Right atrium auricular region (tissue), 2 donors: ENCODE data around the gene CARMIL1. TPM values are rescaled to one million over a fixed set of nuclear protein-coding genes. Genes with fewer than 3 reads are reported as not detected.

Source experiments
- DNase-seq: peaks from one replicate; pipeline ENCODE4 v3.0.0-alpha.2; 2019; ENCODE audit warnings: low spot score
- H3K27ac ChIP-seq, 2 donors: fragments of 200-600 bp; sonication (generic); 1 replicate in 1 of 2; 2 replicates in 1 of 2; pipeline ENCODE4 v1.5.1; 2016 to 2019
- H3K27me3 ChIP-seq, 2 donors: fragments of 200-600 bp; sonication (generic); one replicate each; pipeline versions ENCODE4 v1.5.1 to v1.6.0; 2017 to 2019
- H3K36me3 ChIP-seq: fragments of 200-600 bp; sonication (generic); one replicate; pipeline ENCODE4 v1.5.1; 2016
- H3K4me1 ChIP-seq, 2 donors: fragments of 200-600 bp; sonication (generic); one replicate each; pipeline versions ENCODE4 v1.5.1 to v1.6.0; 2017 to 2019
- H3K4me3 ChIP-seq, 2 donors: fragments of 200-600 bp; sonication (generic); 1 replicate in 1 of 2; 2 replicates in 1 of 2; pipeline ENCODE4 v1.5.1; 2017 to 2019; ENCODE audit warnings: mild to moderate bottlenecking in 1 of 2, moderate library complexity in 1 of 2
- H3K9me3 ChIP-seq, 2 donors: fragments of 200-600 bp; sonication (generic); one replicate each; pipeline ENCODE4 v1.5.1; 2019
- total RNA-seq, 2 donors: library from RNA; depleted of rRNA; stranded (reverse); fragments of >200 nt; gene quantifications; one replicate each; pipeline ENCODE4 v1.1.0, GENCODE V29; 2016
- TF ChIP-seq, protein P1 (sequence below), 2 donors: fragments of 200-600 bp; sonication (generic); IDR thresholded peaks; one replicate each; pipeline ENCODE4 v1.5.1; 2019; ENCODE audit warnings: antibody characterized with exemption in 2 of 2

The CARMIL1 gene
- total RNA-seq, 2 donors from 2014 or later = 7.9 to 29.4 TPM

DNA sequence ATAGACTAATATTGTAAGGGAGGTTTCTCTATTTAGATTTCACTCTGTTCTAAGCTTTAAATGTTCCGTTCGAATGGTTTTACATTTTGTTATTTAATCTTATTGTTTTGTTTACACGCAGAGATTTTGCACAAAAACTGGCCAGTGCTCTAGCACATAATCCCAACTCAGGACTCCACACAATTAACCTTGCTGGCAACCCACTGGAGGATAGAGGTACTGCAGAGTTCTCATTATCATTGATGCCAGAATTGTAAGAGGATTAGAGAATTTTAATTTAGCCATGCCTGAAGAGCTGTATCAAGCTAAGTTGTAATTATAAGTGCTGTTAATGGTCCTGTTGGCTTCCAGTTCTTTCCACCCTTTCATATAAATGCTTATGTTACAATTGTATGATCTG, 193.1 kb downstream of the CARMIL1 start:
- no peak overlapping the region for H3K27ac ChIP-seq
- peaks cover 3% of the 10 kb centered on the region for H3K36me3 ChIP-seq
- H3K4me1 ChIP-seq = no peaks in the 10 kb centered on the region
- TF ChIP-seq, protein P1, sequence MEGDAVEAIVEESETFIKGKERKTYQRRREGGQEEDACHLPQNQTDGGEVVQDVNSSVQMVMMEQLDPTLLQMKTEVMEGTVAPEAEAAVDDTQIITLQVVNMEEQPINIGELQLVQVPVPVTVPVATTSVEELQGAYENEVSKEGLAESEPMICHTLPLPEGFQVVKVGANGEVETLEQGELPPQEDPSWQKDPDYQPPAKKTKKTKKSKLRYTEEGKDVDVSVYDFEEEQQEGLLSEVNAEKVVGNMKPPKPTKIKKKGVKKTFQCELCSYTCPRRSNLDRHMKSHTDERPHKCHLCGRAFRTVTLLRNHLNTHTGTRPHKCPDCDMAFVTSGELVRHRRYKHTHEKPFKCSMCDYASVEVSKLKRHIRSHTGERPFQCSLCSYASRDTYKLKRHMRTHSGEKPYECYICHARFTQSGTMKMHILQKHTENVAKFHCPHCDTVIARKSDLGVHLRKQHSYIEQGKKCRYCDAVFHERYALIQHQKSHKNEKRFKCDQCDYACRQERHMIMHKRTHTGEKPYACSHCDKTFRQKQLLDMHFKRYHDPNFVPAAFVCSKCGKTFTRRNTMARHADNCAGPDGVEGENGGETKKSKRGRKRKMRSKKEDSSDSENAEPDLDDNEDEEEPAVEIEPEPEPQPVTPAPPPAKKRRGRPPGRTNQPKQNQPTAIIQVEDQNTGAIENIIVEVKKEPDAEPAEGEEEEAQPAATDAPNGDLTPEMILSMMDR (IDR thresholded peaks at IDR 0.05) = no peak
- no peak overlapping the region for H3K4me3 ChIP-seq
- no peaks in the 10 kb centered on the region for H3K9me3 ChIP-seq
- no peak for DNase-seq
- no peaks in the 10 kb centered on the region for H3K27me3 ChIP-seq

DNA sequence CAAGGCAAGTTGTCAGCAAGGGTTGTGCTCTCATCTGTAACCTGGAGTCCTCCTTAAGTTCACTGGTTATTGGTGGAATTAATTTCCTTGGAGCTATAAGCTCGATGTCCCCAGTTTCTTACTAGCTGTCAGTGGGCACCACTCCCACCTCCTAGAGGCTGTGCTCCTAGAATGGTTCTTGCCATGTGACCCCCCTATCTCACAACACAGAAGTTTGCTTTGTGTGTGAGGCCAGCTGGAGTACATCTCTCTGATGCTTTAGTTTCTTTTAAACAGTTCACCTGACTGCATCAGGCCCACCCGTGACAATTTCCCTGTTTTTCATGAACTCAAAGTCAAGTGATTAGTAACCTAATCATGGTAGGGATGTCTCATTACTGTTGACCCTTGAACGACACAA, 193.7 kb downstream of the CARMIL1 start:
- Histone ChIP-seq H3K36me3 (peaks cover 3% of the 10 kb centered on the region), H3K4me1 (no peaks in the 10 kb centered on the region), H3K27ac (no peak overlapping the region), H3K27me3 (no peaks in the 10 kb centered on the region), H3K4me3 (no peak overlapping the region), H3K9me3 (no peaks in the 10 kb centered on the region)
- TF ChIP-seq, protein P1 (IDR thresholded peaks at IDR 0.05) = no peak
- DNase-seq = no peak

GRCh38 chr6:25473447-25473846, 194.3 kb downstream of the CARMIL1 start:
- Histone ChIP-seq H3K27ac (no peak overlapping the region), H3K36me3 (peaks cover 3% of the 10 kb centered on the region), H3K27me3 (no peaks in the 10 kb centered on the region), H3K4me3 (no peak overlapping the region), H3K4me1 (no peaks in the 10 kb centered on the region), H3K9me3 (no peaks in the 10 kb centered on the region)
- no peak for DNase-seq
- TF ChIP-seq, protein P1 (IDR thresholded peaks at IDR 0.05) = no peak

DNA sequence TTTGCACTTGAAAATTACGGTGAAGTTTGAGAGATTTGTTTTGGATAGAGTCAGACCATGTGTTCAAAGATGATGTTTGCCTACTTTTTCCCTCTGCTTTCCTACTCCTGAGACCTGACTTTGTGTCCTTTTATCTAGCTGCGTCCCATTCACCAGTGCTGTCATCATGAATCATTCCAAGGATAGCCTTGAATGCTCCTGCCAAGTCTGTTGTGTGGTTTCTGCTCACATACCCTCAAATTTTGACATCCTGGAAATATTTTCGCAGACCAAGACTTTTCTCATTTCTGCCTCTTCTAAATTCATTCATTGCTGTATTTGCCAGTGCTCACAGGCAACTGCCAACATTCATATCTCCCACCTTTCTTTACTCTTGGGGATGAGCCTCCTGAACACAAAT, 197.0 kb downstream of the CARMIL1 start:
- no peak overlapping the region for H3K4me3 ChIP-seq
- H3K27ac ChIP-seq = no peak overlapping the region
- TF ChIP-seq, protein P1 (IDR thresholded peaks at IDR 0.05) = no peak

GRCh38 chr6:25477006-25477590, 197.9 kb downstream of the CARMIL1 start:
- H3K27me3 ChIP-seq = no peaks in the 10 kb centered on the region
- no peak overlapping the region for H3K4me3 ChIP-seq
- no peaks in the 10 kb centered on the region for H3K9me3 ChIP-seq

More for the DNA sequence above, 197.0 kb downstream of the CARMIL1 start:
- no peaks in the 10 kb centered on the region for H3K27me3 ChIP-seq
- no peaks in the 10 kb centered on the region for H3K9me3 ChIP-seq
- peaks cover 3% of the 10 kb centered on the region for H3K36me3 ChIP-seq
- DNase-seq = no peak
- no peaks in the 10 kb centered on the region for H3K4me1 ChIP-seq

More at GRCh38 chr6:25477006-25477590, 197.9 kb downstream of the CARMIL1 start:
- DNase-seq = no peak
- H3K27ac ChIP-seq = no peak overlapping the region
- H3K36me3 ChIP-seq = peaks cover 3% of the 10 kb centered on the region
- no peaks in the 10 kb centered on the region for H3K4me1 ChIP-seq
- TF ChIP-seq, protein P1 (IDR thresholded peaks at IDR 0.05) = no peak
